Epithelial cell of esophagus (primary cell): Measurements from ENCODE around the gene RASA2.

Experiments used
- DNase-seq: peaks from one replicate; pipeline ENCODE4 v3.0.0; 2010; ENCODE audit warnings: low read depth
- H3K4me3 ChIP-seq: 2 replicates; pipeline ENCODE4 v1.5.1; 2011; ENCODE audit warnings: mild to moderate bottlenecking, low read length, control low read depth
- TF ChIP-seq, protein P1 (sequence below): IDR thresholded peaks from 2 replicates; pipeline ENCODE4 v1.5.1; 2011; ENCODE audit warnings: low read depth, mild to moderate bottlenecking, low read length, control low read depth, inconsistent platforms; ENCODE audit not compliant: insufficient read depth; ENCODE audit errors: missing control alignments

RASA2 gene

DNA sequence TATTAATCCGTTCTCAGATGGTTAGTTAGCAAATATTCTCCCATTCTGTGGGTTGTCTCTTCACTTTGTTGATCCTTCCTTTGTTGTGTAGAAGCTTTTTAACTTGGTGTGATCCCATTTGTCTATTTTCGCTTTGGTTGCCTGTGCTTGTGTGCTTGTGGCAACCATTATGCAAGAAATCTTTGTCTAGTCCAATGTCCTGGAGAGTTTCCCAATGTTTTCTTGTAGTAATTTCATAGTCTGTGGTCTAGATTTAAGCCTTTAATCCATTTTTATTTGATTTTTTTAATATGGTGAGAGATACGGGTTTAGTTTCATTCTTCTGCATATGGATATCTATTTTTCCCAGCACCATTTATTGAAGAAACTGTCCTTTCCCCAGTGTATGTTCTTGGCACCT, 59.8 kb downstream of the RASA2 start:
- no peak for DNase-seq
- no peak overlapping the region for H3K4me3 ChIP-seq
- TF ChIP-seq, protein P1, sequence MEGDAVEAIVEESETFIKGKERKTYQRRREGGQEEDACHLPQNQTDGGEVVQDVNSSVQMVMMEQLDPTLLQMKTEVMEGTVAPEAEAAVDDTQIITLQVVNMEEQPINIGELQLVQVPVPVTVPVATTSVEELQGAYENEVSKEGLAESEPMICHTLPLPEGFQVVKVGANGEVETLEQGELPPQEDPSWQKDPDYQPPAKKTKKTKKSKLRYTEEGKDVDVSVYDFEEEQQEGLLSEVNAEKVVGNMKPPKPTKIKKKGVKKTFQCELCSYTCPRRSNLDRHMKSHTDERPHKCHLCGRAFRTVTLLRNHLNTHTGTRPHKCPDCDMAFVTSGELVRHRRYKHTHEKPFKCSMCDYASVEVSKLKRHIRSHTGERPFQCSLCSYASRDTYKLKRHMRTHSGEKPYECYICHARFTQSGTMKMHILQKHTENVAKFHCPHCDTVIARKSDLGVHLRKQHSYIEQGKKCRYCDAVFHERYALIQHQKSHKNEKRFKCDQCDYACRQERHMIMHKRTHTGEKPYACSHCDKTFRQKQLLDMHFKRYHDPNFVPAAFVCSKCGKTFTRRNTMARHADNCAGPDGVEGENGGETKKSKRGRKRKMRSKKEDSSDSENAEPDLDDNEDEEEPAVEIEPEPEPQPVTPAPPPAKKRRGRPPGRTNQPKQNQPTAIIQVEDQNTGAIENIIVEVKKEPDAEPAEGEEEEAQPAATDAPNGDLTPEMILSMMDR = no peak

DNA sequence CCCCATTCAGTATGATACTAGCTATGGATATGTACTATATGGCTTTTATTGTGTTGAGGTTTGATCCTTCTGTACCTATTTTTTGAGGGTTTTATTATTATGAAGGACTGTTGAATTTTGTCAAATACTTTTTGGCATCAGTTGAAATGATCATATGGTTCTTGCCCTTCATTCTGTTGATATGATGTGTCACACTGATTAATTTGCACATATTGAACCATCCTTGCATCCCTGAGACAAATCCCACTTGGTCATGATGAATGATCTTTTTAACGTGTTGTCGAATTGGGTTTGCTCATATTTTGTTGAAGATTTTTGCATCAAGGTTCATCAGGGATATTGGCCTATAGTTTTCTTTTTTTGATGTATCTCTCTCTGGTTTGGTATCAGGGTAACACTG, 61.0 kb downstream of the RASA2 start:
- H3K4me3 ChIP-seq = no peak overlapping the region
- no peak for DNase-seq
- TF ChIP-seq, protein P1 = no peak

DNA sequence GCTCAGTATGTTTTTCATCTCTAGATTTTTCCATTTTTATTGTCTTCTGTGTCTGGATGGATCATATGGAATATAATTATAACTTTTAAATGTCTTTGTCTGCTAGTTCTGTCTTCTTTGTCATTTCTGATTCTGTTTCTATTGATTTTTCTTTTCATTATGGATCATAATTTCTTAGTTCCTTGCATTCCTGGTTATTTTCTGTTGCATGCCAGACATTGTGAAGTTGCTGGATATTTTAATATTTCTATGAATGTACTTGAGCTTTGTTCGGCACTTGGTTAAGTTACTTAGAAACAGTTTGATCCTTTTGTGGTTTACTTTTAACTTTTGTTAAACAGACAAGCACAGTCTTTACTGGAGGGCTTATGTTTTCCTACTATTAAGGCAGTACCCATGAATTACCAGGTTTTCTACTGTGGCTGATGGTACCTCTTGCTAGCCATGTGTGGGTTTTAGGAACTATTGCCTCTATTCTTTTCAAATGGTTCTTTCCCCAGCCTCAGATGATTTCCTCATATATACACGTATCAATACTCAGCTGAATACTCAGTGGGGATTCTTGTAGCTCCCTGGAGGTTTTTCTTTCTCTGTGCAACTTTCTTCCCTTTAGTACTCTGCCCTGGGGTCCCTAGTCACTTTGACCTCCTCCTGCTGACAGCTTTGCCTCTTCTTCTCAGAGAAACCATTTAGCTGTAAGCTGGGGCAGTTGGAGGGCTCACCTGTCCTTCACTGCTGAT, 64.3 kb downstream of the RASA2 start:
- H3K4me3 ChIP-seq = no peak overlapping the region
- no peak for DNase-seq
- TF ChIP-seq, protein P1 = no peak

DNA sequence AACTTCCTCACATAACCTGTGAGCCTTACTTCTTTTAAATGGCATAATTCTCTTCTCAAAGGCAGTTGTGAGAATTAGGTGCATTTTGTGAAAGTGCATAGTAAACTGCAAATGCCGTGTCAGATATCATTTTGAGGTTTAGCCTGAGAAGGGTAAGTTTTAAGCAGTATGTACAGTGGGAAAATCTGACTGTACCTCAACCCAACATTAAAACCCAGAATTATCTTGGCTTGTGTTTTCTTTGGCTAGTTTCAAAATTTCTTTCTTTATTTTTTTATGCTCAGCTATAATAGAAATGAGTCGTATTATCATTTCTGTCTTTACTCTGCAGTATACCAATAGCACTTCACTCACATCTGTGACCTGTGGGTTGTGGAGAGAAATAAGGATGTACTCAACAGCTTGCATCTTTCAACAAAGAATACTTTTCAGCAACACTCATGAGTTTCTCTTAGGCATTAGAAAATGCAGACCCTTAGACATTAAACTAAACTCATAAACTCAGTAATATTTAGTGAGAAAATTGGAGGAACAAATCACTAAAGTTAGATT, 65.7 kb downstream of the RASA2 start:
- TF ChIP-seq, protein P1 = no peak
- no peak overlapping the region for H3K4me3 ChIP-seq
- no peak for DNase-seq

DNA sequence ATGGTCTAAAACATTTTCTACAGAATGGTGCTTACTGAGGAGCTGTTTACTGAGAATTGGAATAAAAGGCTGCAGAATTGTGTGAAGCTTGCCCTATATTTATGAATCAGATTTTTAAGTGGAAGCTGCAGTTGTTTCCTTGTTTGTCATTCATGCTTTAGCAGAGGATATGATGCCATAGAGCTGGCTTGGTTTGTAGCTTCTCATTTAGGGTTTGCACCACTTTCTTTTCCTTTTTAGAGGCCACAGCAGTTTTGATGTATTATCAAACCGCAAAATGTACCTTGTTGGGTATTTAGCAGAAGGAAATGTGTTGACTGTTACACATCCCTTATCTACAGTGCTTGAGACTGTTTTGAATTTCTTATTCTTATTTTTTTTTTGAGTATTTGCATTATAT, 66.2 kb downstream of the RASA2 start:
- DNase-seq = no peak
- no peak overlapping the region for H3K4me3 ChIP-seq
- TF ChIP-seq, protein P1 = no peak

DNA sequence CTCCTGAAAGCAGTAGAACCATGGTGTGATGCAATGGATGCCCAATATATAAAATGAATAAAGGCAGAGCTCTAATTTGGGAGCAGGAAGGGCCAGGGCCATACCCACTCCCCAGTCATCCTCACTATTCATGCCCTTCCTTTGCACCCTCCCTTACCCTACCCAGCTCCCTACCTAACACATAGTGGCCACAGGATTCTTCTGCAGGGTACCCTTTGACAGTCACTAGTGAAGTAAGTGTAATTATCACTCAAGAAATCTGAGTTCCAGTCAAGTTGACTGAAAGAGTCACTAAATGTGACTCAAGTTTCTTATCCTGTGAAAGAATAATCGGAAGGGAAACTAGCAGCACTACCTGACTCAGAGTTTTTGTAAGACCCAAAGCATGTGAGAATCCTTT, 69.2 kb downstream of the RASA2 start:
- no peak overlapping the region for H3K4me3 ChIP-seq
- DNase-seq = peak; percentile 9
- TF ChIP-seq, protein P1 = no peak
